Measurements from ENCODE around the gene SRMS.

- TF ChIP-seq POLR2A (IDR thresholded peaks at IDR 0.05; ENCODE audit: borderline replicate concordance, extremely low read depth, insufficient read depth, insufficient read length) (no peak), CTCF (IDR thresholded peaks at IDR 0.05 in 2 of 3, conservative IDR thresholded peaks at IDR 0.05 in 1 of 3; ENCODE audit: borderline replicate concordance in 1 of 3, insufficient read depth in 1 of 3, low read depth in 2 of 3, low read length in 2 of 3) (no peak)
Observed at GRCh38 chr20:63582382-63583063, 35.0 kb upstream of the SRMS start.
